GM19099 (cell line): ENCODE results near the gene RAPGEF4.

Experiments used
- POLR2A ChIP-seq: IDR thresholded peaks from 3 replicates; pipeline ENCODE4 v1.6.1; 2011; ENCODE audit warnings: low read depth; ENCODE audit not compliant: insufficient read length; ENCODE audit errors: extremely low read depth

Gene RAPGEF4

DNA sequence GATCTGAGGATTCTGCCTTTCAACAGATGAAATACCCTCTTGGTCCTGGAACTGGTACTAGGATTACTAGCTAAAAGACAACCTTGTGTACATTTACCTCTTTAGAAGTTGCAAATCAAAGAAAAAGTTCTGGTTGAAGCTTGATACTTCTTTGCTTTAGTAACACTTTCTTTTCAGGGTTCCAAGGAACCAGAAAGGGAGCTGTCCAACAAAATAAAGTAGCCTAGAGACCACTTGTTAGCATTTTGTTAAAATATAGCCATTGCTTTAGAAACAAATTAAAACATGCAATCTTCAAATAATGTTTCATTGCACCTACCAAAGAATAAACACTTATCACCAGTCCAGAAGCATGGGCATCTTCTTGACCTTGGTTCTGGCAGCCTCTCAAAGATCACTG is 222.1 kb downstream of the RAPGEF4 start:
- no peak for TF ChIP-seq POLR2A

DNA sequence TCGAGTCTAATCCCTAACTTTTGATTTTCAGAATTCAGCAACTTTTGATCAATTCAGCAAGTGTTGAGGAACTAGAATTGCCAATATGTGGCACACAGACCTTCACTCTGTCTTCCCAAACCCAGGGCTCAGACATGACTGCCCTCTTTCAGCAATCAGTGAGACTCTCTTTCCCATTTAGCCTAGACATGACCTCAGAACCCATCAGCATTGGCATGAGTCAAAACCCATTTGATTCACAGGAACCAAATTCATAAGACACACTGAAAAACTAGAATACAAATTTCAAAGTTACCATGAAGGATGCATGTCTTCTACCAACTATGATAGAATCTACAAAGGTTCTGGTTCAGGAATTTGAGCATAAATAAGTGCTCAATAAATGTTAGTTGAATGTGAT is 226.4 kb downstream of the RAPGEF4 start:
- TF ChIP-seq POLR2A, result no peak

DNA sequence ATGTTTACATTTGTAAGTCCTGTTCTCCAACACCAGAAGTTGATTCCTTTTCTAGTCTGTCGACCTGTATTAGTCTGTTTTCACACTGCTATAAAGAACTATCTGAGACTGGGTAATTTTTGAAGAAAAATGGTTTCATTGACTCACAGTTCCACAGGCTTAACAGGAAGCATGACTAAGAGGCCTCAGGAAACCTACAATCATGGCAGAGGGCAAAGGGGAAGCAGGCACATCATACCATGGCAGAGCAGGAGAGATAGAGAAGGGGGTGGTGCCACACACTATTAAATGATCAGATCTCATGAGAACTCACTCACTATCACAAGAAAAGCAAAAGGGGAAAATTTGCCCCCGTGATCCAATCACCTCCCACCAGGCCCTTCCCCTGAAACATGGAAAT is 227.2 kb downstream of the RAPGEF4 start:
- no peak for TF ChIP-seq POLR2A

DNA sequence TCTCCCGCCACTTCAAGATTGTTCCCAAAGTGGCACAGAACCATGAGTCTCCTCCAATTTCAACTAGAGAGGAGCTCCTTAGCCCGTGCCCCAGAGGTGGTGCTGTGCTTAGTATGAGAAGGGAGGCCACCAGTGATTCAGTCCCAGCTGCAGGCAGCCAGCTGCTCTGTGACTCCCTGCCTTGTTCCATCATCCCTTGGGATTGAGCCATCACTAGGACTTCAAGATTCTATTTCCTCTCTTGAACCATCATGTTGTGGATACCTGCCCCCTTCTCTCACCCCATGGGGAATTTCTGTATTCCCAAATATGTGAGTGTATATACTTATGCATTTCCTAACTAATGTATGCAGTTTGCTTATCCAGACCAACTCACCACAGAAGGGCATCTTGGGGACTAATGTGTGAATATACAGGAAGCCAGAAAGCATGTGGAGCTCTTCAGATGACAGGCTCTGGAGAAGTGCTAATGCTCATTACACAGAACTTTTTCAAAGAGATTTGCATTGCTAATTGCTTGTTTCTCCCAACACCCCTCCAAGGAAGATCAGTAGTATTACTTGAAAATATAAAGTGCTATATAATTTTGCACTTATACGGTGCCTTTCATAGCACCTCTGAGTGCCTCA is 229.0 kb downstream of the RAPGEF4 start:
- TF ChIP-seq POLR2A, result no peak

DNA sequence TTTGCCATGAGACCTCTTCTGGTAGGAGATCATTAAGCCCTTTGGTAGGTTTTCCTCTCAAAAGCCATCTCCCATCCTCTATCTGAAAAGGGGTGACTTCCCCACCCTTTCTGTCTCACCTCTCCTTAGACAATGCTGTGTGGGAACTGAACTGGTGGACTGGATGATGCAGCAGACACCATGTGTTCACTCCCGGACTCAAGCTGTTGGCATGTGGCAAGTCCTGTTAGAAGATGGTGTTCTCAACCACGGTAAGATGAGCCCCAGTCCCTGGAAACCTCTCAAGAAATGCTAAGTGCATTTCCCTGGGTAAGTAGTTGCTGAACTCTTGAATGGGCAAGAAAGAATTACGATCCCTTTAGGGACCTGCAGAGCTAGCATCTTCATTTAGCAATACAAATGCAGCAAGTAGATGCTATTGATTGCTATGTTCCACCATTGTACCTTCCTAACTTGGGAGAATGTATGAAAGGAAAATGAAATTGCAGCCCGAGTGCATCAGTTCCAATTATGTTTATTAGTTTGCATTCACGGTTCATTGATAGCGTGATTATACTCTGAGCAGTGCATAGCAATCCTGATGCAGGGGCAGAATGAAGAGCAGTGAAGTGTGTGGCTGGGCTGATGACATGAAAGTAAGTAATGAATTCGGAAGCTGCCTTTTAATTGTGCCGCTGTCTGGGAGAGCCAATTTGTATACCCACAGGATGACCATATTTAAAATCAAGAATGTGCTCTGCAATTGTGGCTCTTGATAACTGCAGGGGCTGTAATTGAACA is 230.0 kb downstream of the RAPGEF4 start:
- TF ChIP-seq POLR2A, result no peak

DNA sequence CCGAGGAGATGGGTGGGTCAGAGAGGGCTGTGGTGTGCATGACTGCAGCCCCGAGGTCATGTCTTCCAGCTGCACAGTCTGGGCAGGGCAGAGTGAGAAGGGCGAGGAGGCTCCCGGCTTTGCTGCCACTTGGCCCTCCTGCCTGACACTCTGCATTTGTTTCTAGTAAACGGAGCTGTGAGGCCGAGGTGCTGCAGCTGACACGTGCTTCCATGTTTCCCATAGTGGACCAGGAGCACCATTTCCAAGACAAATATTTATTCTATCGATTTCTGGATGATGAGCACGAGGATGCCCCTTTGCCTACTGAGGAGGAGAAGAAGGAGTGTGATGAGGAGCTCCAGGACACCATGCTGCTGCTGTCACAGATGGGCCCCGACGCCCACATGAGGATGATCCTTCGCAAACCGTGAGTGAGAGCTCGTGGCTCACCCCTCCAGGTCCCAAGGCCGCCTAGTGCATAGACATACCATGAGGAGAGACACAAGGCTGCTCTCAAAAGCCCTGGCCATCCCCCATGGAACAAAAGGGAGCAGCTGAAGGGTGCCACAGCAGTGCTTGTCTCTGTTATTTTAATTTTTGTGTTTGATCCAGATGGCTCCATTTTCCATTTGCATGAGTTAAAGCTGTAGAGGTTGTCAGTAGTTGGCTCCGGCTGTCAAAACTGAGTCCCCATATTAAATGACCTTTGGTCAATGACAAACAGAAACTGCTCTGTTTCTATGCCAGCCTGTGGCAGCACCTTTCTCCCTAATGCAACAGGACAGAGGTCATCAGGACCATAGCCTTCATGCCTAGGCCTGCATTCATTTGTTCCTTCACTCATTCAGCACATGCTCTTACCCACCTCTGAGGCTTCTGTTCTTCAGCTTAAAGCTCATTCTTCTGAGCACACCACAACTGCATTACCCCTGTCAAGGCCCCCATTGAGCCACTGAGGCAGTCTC is 231.7 kb downstream of the RAPGEF4 start:
- TF ChIP-seq POLR2A, result no peak

DNA sequence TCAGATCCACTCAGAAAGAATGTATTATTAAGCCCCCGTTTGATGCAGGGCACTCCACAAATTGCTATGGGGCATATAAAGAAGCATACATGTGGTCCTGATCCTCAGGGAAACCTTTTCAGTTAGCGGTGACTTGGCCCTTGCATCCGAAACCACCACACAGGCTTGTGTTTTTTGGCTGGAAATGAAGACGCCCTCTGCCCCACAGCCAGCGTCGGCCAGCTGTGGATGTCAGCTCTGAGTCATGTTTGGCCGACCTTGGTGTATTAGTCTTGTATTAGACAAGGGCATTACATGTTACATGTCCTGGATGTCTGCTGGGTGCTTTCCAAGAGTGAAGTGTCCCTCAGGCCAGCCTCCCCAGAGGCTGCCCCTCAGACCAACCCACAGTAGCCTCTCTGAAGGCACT is 232.4 kb downstream of the RAPGEF4 start:
- TF ChIP-seq POLR2A, result no peak

DNA sequence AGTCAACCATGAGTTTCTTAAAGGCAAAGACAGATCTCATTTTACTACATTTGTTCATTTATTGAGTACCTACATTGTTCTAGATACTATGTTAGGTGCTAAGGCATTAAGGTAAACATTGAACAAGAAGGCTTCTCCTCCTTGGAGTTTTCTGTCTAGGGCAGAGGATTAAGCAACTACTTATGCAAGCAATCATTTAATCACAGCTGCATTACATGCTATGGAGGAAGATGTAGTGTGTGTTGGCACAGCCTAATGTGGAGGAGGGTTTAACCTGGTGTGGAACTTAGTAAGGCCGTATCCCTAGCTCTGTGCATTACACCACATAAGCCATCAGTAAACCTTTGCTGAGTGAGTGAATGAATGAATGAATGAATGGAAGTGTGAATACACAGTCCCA is 233.5 kb downstream of the RAPGEF4 start:
- TF ChIP-seq POLR2A, result no peak

DNA sequence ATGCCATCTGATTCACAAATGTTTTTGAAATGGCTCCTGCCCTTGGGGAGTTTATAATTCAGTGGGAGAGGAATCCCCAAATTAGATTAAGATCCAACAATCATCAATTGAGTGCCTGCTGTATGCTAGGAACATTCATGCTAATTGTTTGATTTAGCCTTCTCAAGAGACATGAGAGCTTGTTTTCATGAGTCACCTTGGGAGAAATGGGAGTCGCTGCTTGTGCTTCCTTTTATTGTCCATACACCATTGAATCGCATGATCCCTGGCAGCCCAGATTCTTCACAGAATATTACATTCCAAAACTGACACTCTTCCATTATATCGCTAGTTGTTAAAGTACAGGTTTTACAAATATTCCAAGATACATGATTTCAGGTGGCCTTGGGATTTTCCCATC is 234.0 kb downstream of the RAPGEF4 start:
- no peak for TF ChIP-seq POLR2A

DNA sequence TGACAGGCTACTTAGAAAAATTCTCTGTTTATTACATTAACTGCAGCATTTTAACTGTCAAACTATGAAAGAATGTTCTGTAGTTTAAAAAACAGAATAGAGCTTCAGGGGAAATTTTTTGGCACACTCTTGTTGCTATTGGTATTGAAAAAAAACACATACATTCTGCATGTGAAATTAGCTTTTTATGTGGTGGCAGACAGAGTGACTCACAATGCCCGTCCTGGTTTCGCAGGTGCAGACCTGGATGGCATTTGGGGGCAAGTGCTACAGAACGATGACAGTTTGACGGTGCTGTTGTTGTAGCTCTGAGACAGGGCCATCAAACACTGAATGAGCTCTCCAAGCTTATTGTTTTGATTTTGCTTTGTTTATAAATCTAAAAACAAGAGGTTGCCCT is 235.0 kb downstream of the RAPGEF4 start:
- no peak for TF ChIP-seq POLR2A

DNA sequence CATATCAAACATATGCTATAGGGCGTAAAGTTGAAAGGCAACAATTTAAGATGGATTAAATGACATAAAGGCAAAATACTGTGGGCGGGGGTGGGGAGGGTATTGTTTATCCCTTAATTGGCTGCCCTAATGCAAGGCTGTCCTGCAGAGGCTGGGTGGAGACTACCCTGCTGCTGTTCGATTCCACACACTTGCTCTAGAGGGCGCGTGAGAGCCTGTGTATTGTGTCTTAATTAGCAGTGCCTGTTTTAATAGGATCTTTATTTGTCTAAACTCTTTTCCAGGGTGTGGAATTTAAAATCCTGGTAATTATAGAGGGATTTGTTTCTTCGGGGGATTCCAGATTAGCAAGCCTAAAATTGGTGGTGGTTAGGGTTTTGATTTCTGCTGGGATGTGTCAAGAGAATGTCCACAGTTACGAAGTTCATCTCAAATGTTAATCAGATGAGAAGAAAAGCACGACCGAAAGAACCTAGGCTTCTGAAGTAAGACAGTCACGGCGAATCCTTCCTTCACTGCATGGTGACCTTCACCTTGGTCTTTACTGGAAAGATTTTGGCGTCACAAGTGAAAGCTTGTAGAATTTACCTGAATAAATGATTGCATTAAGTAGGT is 236.5 kb downstream of the RAPGEF4 start:
- TF ChIP-seq POLR2A, result no peak

DNA sequence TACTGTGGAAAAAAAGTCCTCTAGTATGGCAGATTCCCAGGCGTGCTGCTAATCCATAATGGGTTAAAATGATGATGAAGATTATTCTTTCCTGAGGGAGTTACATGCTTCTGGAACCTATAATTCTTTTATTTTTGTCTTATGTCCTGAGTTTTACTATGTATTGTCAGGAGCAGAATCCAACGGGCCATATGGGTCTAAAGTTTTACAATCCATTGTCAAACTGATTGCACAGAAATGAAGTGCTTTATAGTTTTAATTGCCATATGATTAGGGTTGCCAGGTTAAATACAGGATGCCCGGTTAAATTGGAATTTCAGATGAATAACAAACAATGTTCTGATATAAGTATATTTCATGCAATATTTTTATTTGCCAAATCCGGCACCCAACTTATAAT is 239.1 kb downstream of the RAPGEF4 start:
- no peak for TF ChIP-seq POLR2A

DNA sequence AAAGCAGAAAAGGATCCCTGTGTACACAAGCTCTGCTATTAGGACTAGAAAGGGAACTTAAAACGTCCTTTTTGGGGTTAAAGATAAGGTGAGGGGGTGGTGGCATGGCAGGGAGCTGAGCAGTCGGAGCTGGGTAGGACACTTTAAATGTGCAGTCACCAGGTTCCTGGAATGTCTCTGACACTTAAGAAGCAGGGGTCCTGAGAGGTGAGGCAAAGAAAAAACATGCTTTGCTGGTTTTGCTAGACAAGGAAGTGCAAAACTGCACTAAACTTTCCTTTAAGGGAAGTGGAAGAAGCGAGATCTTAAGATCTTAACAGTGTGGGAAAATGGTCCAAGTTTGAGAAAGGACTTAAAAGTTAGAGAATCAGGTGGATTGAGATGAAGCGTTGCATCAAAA is 240.5 kb downstream of the RAPGEF4 start:
- TF ChIP-seq POLR2A, result no peak

DNA sequence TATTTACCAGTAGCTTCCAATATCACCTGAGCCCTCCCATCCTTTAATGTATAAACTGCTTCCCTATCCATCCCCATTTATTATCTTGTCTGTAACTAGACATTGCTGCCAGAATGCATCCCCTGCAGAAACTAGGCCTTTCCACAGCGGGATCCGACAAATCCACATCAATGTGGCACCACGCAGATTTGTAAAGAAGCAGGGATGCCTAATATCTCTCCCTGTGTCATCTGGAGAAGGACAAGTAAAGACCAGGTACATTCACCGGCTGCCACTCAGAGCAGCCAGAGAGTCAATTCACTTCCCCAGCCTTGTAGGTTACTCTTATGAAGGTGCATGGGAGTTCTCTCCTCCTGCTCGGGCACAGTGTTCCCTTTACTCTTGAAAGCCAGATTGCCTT is 241.2 kb downstream of the RAPGEF4 start:
- no peak for TF ChIP-seq POLR2A
